GM23338 (cell line): Measurements from ENCODE around the gene FOXG1. TPM values are rescaled to one million over a fixed set of nuclear protein-coding genes. Genes with fewer than 3 reads are reported as not detected.

Source experiments
- ATAC-seq: fragments of 200-7000 bp; cut with Tn5 transposase; 3 replicates; pipeline ENCODE4 v1.9.1; 2020
- DNase-seq: peaks from one replicate; pipeline ENCODE4 v3.0.0-alpha.2; 2015; ENCODE audit warnings: low spot score
- H2AFZ ChIP-seq: fragments of 200-600 bp; sonication (generic); 2 replicates; pipeline ENCODE4 v1.8.0; 2016; ENCODE audit warnings: antibody characterized with exemption, mild to moderate bottlenecking, moderate library complexity
- H3F3A ChIP-seq: fragments of 200-600 bp; sonication (generic); replicated peaks from 2 replicates; pipeline ENCODE4 v1.8.0; 2017; ENCODE audit warnings: antibody characterized with exemption, mixed run types, low read depth
- H3K27ac ChIP-seq: fragments of 200-600 bp; sonication (generic); 2 replicates; pipeline ENCODE4 v1.6.1; 2016; ENCODE audit warnings: low read depth
- H3K27me3 ChIP-seq: fragments of 200-600 bp; sonication (generic); 2 replicates; pipeline ENCODE4 v1.8.0; 2016; ENCODE audit warnings: mild to moderate bottlenecking, mixed run types, moderate library complexity; ENCODE audit not compliant: insufficient read depth
- H3K36me3 ChIP-seq: fragments of 200-600 bp; sonication (generic); 2 replicates; pipeline ENCODE4 v1.8.0; 2016; ENCODE audit warnings: mild to moderate bottlenecking; ENCODE audit not compliant: insufficient read depth
- H3K4me1 ChIP-seq: fragments of 200-600 bp; sonication (generic); 2 replicates; pipeline ENCODE4 v1.8.0; 2016; ENCODE audit warnings: mild to moderate bottlenecking, moderate library complexity; ENCODE audit not compliant: insufficient read depth
- H3K4me2 ChIP-seq: fragments of 200-600 bp; sonication (generic); 2 replicates; pipeline ENCODE4 v1.7.1; 2017; ENCODE audit warnings: mixed run types
- H3K4me3 ChIP-seq: fragments of 200-600 bp; sonication (generic); 2 replicates; pipeline ENCODE4 v1.6.1; 2016; ENCODE audit warnings: mixed run types
- H3K79me2 ChIP-seq: fragments of 200-600 bp; sonication (generic); replicated peaks from 2 replicates; pipeline ENCODE4 v1.8.0; 2017; ENCODE audit warnings: mild to moderate bottlenecking; ENCODE audit not compliant: insufficient read depth
- H3K9me2 ChIP-seq: fragments of 200-600 bp; sonication (generic); 2 replicates; pipeline ENCODE4 v1.8.0; 2017; ENCODE audit not compliant: insufficient read depth
- H4K20me1 ChIP-seq: fragments of 200-600 bp; sonication (generic); replicated peaks from 2 replicates; pipeline ENCODE4 v1.8.0; 2017; ENCODE audit warnings: mild to moderate bottlenecking; ENCODE audit not compliant: insufficient read depth
- H3K27ac Mint-ChIP-seq: 2 replicates; pipeline ENCODE4 v1.8.0; 2020; ENCODE audit warnings: inconsistent platforms, mild to moderate bottlenecking, moderate library complexity, mixed read lengths
- H3K27me3 Mint-ChIP-seq: 3 replicates; pipeline ENCODE4 v1.8.0; 2022; ENCODE audit warnings: low read depth, mild to moderate bottlenecking, moderate library complexity, mixed read lengths, inconsistent platforms; ENCODE audit not compliant: insufficient read depth, poor library complexity
- H3K36me3 Mint-ChIP-seq: 3 replicates; pipeline ENCODE4 v1.8.0; 2021; ENCODE audit warnings: low read depth, mild to moderate bottlenecking, inconsistent platforms, moderate library complexity, mixed read lengths
- H3K4me1 Mint-ChIP-seq: 3 replicates; pipeline ENCODE4 v1.8.0; 2020; ENCODE audit warnings: mild to moderate bottlenecking, inconsistent platforms, mixed read lengths
- H3K4me3 Mint-ChIP-seq: 3 replicates; pipeline ENCODE4 v1.8.0; 2021; ENCODE audit warnings: moderate library complexity, mild to moderate bottlenecking, inconsistent platforms, mixed read lengths
- H3K9me3 Mint-ChIP-seq: 3 replicates; pipeline ENCODE4 v1.8.0; 2020; ENCODE audit warnings: moderate library complexity, mild to moderate bottlenecking, inconsistent platforms, mixed read lengths
- CREB1 ChIP-seq: fragments of 250-450 bp; sonication (Bioruptor Pico); IDR thresholded peaks from 2 replicates; pipeline ENCODE4 v1.5.0; 2020; ENCODE audit warnings: low read depth, mild to moderate bottlenecking, moderate library complexity
- CTCF ChIP-seq, 2 experiments: fragments of 200-600 bp in 1 of 2; sonication (generic) in 1 of 2; conservative IDR thresholded peaks; 2 replicates each; pipeline versions ENCODE4 v1.5.1 to v1.6.1; 2016 to 2017; ENCODE audit warnings: antibody characterized with exemption in 2 of 2, low read depth in 2 of 2, mild to moderate bottlenecking in 2 of 2, moderate library complexity in 1 of 2
- ETS1 ChIP-seq: IDR thresholded peaks from 2 replicates; pipeline ENCODE4 v1.6.1; 2016; ENCODE audit warnings: antibody characterized with exemption
- EZH2 ChIP-seq: fragments of 200-600 bp; sonication (generic); IDR thresholded peaks from one replicate; pipeline ENCODE4 v1.8.0; 2017; ENCODE audit warnings: antibody characterized with exemption, mild to moderate bottlenecking, low read depth; ENCODE audit not compliant: unreplicated experiment
- EZH2phosphoT487 ChIP-seq: fragments of 200-600 bp; sonication (generic); IDR thresholded peaks from one replicate; pipeline ENCODE4 v1.8.1; 2018; ENCODE audit warnings: antibody characterized with exemption; ENCODE audit not compliant: unreplicated experiment
- JUNB ChIP-seq: IDR thresholded peaks from one replicate; pipeline ENCODE4 v1.6.1; 2016; ENCODE audit warnings: antibody characterized with exemption; ENCODE audit not compliant: unreplicated experiment
- NANOG ChIP-seq: IDR thresholded peaks from 2 replicates; pipeline ENCODE4 v1.6.1; 2016; ENCODE audit warnings: antibody characterized with exemption, borderline replicate concordance
- POLR2AphosphoS5 ChIP-seq: IDR thresholded peaks from 2 replicates; pipeline ENCODE4 v1.6.1; 2016; ENCODE audit warnings: antibody characterized with exemption, low read depth
- REST ChIP-seq: IDR thresholded peaks from one replicate; pipeline ENCODE4 v1.6.1; 2018; ENCODE audit warnings: antibody characterized with exemption; ENCODE audit not compliant: unreplicated experiment
- STAT1 ChIP-seq: IDR thresholded peaks from one replicate; pipeline ENCODE4 v1.6.1; 2016; ENCODE audit warnings: antibody characterized with exemption; ENCODE audit not compliant: unreplicated experiment
- ZNF114 ChIP-seq: fragments of 250-450 bp; sonication (Bioruptor Pico); IDR thresholded peaks from 2 replicates; pipeline ENCODE4 v1.5.0; 2020; ENCODE audit warnings: mild to moderate bottlenecking, moderate library complexity
- ZNF331 ChIP-seq: fragments of 250-450 bp; sonication (Bioruptor Pico); IDR thresholded peaks from 2 replicates; pipeline ENCODE4 v1.5.0; 2020; ENCODE audit warnings: low read depth, mild to moderate bottlenecking, moderate library complexity
- ZNF462 ChIP-seq: fragments of 250-450 bp; sonication (Bioruptor Pico); IDR thresholded peaks from 2 replicates; pipeline ENCODE4 v1.5.0; 2020; ENCODE audit warnings: mild to moderate bottlenecking, moderate library complexity
- polyA plus RNA-seq: library from polyadenylated mRNA; unstranded; fragments of >200 nt; fragmentation: Nextera tagmentation; extraction: Ambion mirVana; gene quantifications from 2 replicates; pipeline ENCODE4 v1.2.1, GENCODE V29; 2016
- total RNA-seq: library from RNA; depleted of rRNA; stranded (reverse); fragments of >200 nt; shearing (Covaris generic); gene quantifications from 2 replicates; pipeline ENCODE4 v1.2.3, GENCODE V29; 2014

The FOXG1 gene
- total and polyA plus RNA-seq, 2 experiments from 2014 or later: 0.05 to 0.10 TPM

- Mint-ChIP-seq H3K36me3 (no peaks in the 10 kb centered on the region), H3K27me3 (peaks cover 95% of the 10 kb centered on the region), H3K4me1 (peaks cover 50% of the 10 kb centered on the region), H3K27ac (no peak overlapping the region), H3K4me3 (no peak overlapping the region), H3K9me3 (peaks cover 2% of the 10 kb centered on the region; the same call in 1 of the 3 replicates)
- ATAC-seq (no peak), DNase-seq (no peak)
- Histone ChIP-seq H4K20me1 (peaks cover 37% of the 10 kb centered on the region), H3K9me2 (no peaks in the 10 kb centered on the region), H3K79me2 (no peaks in the 10 kb centered on the region), H3K4me1 (peaks cover 56% of the 10 kb centered on the region), H3K4me3 (no peak overlapping the region), H3F3A (peaks cover 14% of the 10 kb centered on the region), H2AFZ (no peak overlapping the region), H3K27ac (no peak overlapping the region), H3K36me3 (no peaks in the 10 kb centered on the region), H3K27me3 (peaks cover 92% of the 10 kb centered on the region), H3K4me2 (no peak overlapping the region)
- TF ChIP-seq CTCF (conservative IDR thresholded peaks at IDR 0.05; ENCODE audit: low read depth in 2 of 2) (no peak), ZNF331 (no peak), NANOG (no peak), CREB1 (CRISPR knock-in tag) (no peak), ZNF462 (CRISPR knock-in tag) (no peak), ZNF114 (CRISPR knock-in tag) (no peak), STAT1 (no peak), EZH2phosphoT487 (no peak), ETS1 (no peak), REST (no peak), JUNB (no peak), POLR2AphosphoS5 (no peak), EZH2 (no peak)
These were observed 3.6 kb upstream of the FOXG1 start for GRCh38 chr14:28762955-28763326.
